SK-N-SH (cell line): ENCODE data around the gene UPF3A. TPM values are rescaled to one million over a fixed set of nuclear protein-coding genes. Genes with fewer than 3 reads are reported as not detected.

Experiments used
- CTCF ChIA-PET: fragments of 300-600, 350-600 bp; formaldehyde crosslinking; extraction: SDS; loops from one replicate; lab custom pipeline; 2021; lab: Yijun Ruan, JAX
- POLR2A ChIA-PET: fragments of 350-600 bp; sonication (Branson Sonifier 250); formaldehyde crosslinking; extraction: SDS; loops from one replicate; lab custom pipeline; 2020; ENCODE audit warnings: antibody characterized with exemption, inconsistent platforms; lab: Yijun Ruan, JAX
- DNase-seq: peaks from one replicate; pipeline ENCODE4 v3.0.0; 2012
- H2AFZ ChIP-seq: fragments of 200-600 bp; sonication (generic); 2 replicates; pipeline ENCODE4 v1.8.1; 2016; ENCODE audit warnings: antibody characterized with exemption, mild to moderate bottlenecking, low read depth
- H3F3A ChIP-seq: fragments of 200-600 bp; sonication (generic); replicated peaks from 2 replicates; pipeline ENCODE3; 2016; ENCODE audit warnings: antibody characterized with exemption, mild to moderate bottlenecking; ENCODE audit not compliant: insufficient read depth
- H3K27ac ChIP-seq, 2 experiments: fragments of 200-500 bp in 1 of 2; fragments of 200-600 bp in 1 of 2; sonication (Bioruptor generic) in 1 of 2; sonication (generic), shearing (Covaris generic) in 1 of 2; 2 replicates each; pipeline versions ENCODE4 v1.5.1 to v1.6.1; 2014 to 2016; ENCODE audit warnings: low read depth in 2 of 2, inconsistent platforms in 1 of 2, low read length in 1 of 2, mild to moderate bottlenecking in 1 of 2, mixed read lengths in 1 of 2
- H3K27me3 ChIP-seq: fragments of 200-600 bp; sonication (generic), shearing (Covaris generic); 2 replicates; pipeline ENCODE4 v1.6.1; 2016; ENCODE audit warnings: mixed run types; ENCODE audit not compliant: insufficient read depth
- H3K36me3 ChIP-seq, 2 experiments: fragments of 200-500 bp in 1 of 2; fragments of 200-600 bp in 1 of 2; sonication (Bioruptor generic) in 1 of 2; sonication (generic) in 1 of 2; replicated peaks in 1 of 2; 2 replicates each; pipeline versions ENCODE3 to v1.5.1; 2014 to 2016; ENCODE audit warnings: low read length in 1 of 2, mild to moderate bottlenecking in 1 of 2; ENCODE audit not compliant: insufficient read depth in 2 of 2, control insufficient read depth in 1 of 2
- H3K4me1 ChIP-seq, 2 experiments: fragments of 200-500 bp in 1 of 2; fragments of 200-600 bp in 1 of 2; sonication (Bioruptor generic) in 1 of 2; sonication (generic), shearing (Covaris generic) in 1 of 2; 2 replicates each; pipeline versions ENCODE4 v1.5.1 to v1.6.1; 2014 to 2016; ENCODE audit warnings: low read depth in 1 of 2, low read length in 1 of 2, mixed run types in 1 of 2; ENCODE audit not compliant: insufficient read depth in 2 of 2, control insufficient read depth in 1 of 2
- H3K4me2 ChIP-seq: fragments of 200-600 bp; sonication (generic), shearing (Covaris generic); 2 replicates; pipeline ENCODE4 v1.6.1; 2017; ENCODE audit warnings: mixed run types
- H3K4me3 ChIP-seq, 2 experiments: fragments of 200-500 bp in 1 of 2; fragments of 200-600 bp in 1 of 2; sonication (Bioruptor generic) in 1 of 2; sonication (generic), shearing (Covaris generic) in 1 of 2; 2 replicates each; pipeline versions ENCODE4 v1.5.1 to v1.8.1; 2014 to 2016; ENCODE audit warnings: low read depth in 2 of 2, inconsistent platforms in 1 of 2, low read length in 1 of 2, mild to moderate bottlenecking in 1 of 2, mixed read lengths in 1 of 2, moderate library complexity in 1 of 2
- H3K79me2 ChIP-seq: fragments of 200-600 bp; sonication (generic); 2 replicates; pipeline ENCODE4 v1.8.1; 2017; ENCODE audit warnings: mild to moderate bottlenecking; ENCODE audit not compliant: insufficient read depth
- H3K9ac ChIP-seq: fragments of 200-600 bp; sonication (generic); 2 replicates; pipeline ENCODE4 v1.6.1; 2017; ENCODE audit warnings: mixed run types
- H3K9me2 ChIP-seq: fragments of 200-600 bp; sonication (generic); 2 replicates; pipeline ENCODE4 v1.6.1; 2017; ENCODE audit warnings: mixed run types
- H3K9me3 ChIP-seq: fragments of 200-600 bp; sonication (generic); 2 replicates; pipeline ENCODE4 v1.6.1; 2017; ENCODE audit warnings: mixed run types, mild to moderate bottlenecking, moderate library complexity
- H4K20me1 ChIP-seq: fragments of 200-600 bp; sonication (generic); 2 replicates; pipeline ENCODE4 v1.6.1; 2017; ENCODE audit warnings: mild to moderate bottlenecking, mixed run types; ENCODE audit not compliant: insufficient read depth
- EZH2phosphoT487 ChIP-seq: fragments of 200-600 bp; sonication (generic); IDR thresholded peaks from 2 replicates; pipeline ENCODE4 v1.6.1; 2017; ENCODE audit warnings: low read depth, mixed run types, mild to moderate bottlenecking, antibody characterized with exemption, moderate library complexity, borderline replicate concordance
- FOSL2 ChIP-seq: IDR thresholded peaks from 2 replicates; pipeline ENCODE4 v1.4.0; 2012; ENCODE audit warnings: low read depth, mild to moderate bottlenecking, moderate library complexity, borderline replicate concordance
- FOXJ3 ChIP-seq: sonication (generic); formaldehyde crosslinking; IDR thresholded peaks from 2 replicates; pipeline ENCODE4 v1.5.1; 2020; ENCODE audit warnings: mild to moderate bottlenecking, missing genetic modification reagents
- FOXM1 ChIP-seq: IDR thresholded peaks from 2 replicates; pipeline ENCODE4 v1.4.0; 2012; ENCODE audit warnings: low read depth, mild to moderate bottlenecking
- GABPA ChIP-seq: IDR thresholded peaks from 2 replicates; pipeline ENCODE4 v1.4.0; 2012; ENCODE audit warnings: low read depth, mild to moderate bottlenecking
- GATA2 ChIP-seq: sonication (generic); formaldehyde crosslinking; IDR thresholded peaks from 2 replicates; pipeline ENCODE4 v1.5.0; 2020; ENCODE audit warnings: mild to moderate bottlenecking, missing genetic modification reagents
- MXI1 ChIP-seq: IDR thresholded peaks from 2 replicates; pipeline ENCODE4 v1.6.1; 2012; ENCODE audit warnings: mild to moderate bottlenecking, low read depth, low read length, improper control_type of control experiment
- NRF1 ChIP-seq: IDR thresholded peaks from 2 replicates; pipeline ENCODE4 v1.6.1; 2012; ENCODE audit warnings: low read depth, mild to moderate bottlenecking, low read length
- POLR2AphosphoS5 ChIP-seq: IDR thresholded peaks from 2 replicates; pipeline ENCODE4 v1.6.1; 2012; ENCODE audit warnings: low read depth, low read length
- REST ChIP-seq: IDR thresholded peaks from 2 replicates; pipeline ENCODE4 v1.6.1; 2012; ENCODE audit warnings: mild to moderate bottlenecking, low read depth, low read length, moderate library complexity
- TEAD4 ChIP-seq: IDR thresholded peaks from 2 replicates; pipeline ENCODE4 v1.4.0; 2012; ENCODE audit warnings: mild to moderate bottlenecking, borderline replicate concordance; ENCODE audit not compliant: insufficient read depth
- YY1 ChIP-seq: IDR thresholded peaks from 2 replicates; pipeline ENCODE4 v1.4.0; 2012; ENCODE audit warnings: low read depth, mild to moderate bottlenecking
- WGBS: methylation state at CpG from one replicate; pipeline ENCODE4 v1.1.6; 2017; ENCODE audit warnings: low lambda C conversion rate; 5-methylcytosine and 5-hydroxymethylcytosine counted together
- polyA plus RNA-seq, 3 experiments: library from polyadenylated mRNA; depleted of rRNA; stranded (reverse); fragments of >200 nt; gene quantifications; 2 replicates each; pipeline ENCODE4 v1.2.3, GENCODE V29; 2012
- TF ChIP-seq, protein P1 (sequence below): fragments of 150-350 bp; IDR thresholded peaks from 2 replicates; pipeline ENCODE4 v1.6.1; 2017; ENCODE audit warnings: antibody characterized with exemption, low read length, low read depth, borderline replicate concordance

Gene UPF3A
- polyA plus RNA-seq, 1 of the 3 experiments (the other 2 are of a cell fraction): 63.2 TPM

GRCh38 chr13:114288157-114288591 lies 6.8 kb downstream of the UPF3A start (continued):
- no peak for TF ChIP-seq GATA2 (CRISPR knock-in tag)
- no peak for TF ChIP-seq FOXM1
- TF ChIP-seq MXI1: no peak

GRCh38 chr13:114296448-114296847 lies 15.0 kb downstream of the UPF3A start:
- H3K27me3 ChIP-seq: no peaks in the 10 kb centered on the region
- peaks cover under 1% of the 10 kb centered on the region for H3F3A ChIP-seq
- WGBS: 85% methylated on average over 9 of the region's 10 CpGs
- POLR2A ChIA-PET: no interaction called here
- no peaks in the 10 kb centered on the region for H3K4me1 ChIP-seq
- no peaks in the 10 kb centered on the region for H3K9me2 ChIP-seq
- H3K36me3 ChIP-seq: peaks cover 40 to 53% of the 10 kb centered on the region in 2 experiments
- no peak overlapping the region for H3K27ac ChIP-seq
- H3K79me2 ChIP-seq: peaks cover 20% of the 10 kb centered on the region
- no peak for TF ChIP-seq FOXM1
- TF ChIP-seq, protein P1, sequence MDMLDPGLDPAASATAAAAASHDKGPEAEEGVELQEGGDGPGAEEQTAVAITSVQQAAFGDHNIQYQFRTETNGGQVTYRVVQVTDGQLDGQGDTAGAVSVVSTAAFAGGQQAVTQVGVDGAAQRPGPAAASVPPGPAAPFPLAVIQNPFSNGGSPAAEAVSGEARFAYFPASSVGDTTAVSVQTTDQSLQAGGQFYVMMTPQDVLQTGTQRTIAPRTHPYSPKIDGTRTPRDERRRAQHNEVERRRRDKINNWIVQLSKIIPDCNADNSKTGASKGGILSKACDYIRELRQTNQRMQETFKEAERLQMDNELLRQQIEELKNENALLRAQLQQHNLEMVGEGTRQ: no peak
- TF ChIP-seq FOXJ3 (CRISPR knock-in tag): no peak
- TF ChIP-seq NRF1: no peak
- TF ChIP-seq EZH2phosphoT487: no peak
- TF ChIP-seq TEAD4: no peak
- TF ChIP-seq YY1: no peak
- TF ChIP-seq REST: no peak
- TF ChIP-seq POLR2AphosphoS5: no peak
- TF ChIP-seq FOSL2: no peak
- no peak for TF ChIP-seq GABPA
- TF ChIP-seq, all 33 proteins: peak for 0
- H2AFZ ChIP-seq: no peak overlapping the region
- no peak overlapping the region for H3K4me3 ChIP-seq
- CTCF ChIA-PET: no interaction called here
- no peak for DNase-seq
- no peak overlapping the region for H3K9ac ChIP-seq
- no peak overlapping the region for H3K4me2 ChIP-seq
- no peaks in the 10 kb centered on the region for H4K20me1 ChIP-seq
- H3K9me3 ChIP-seq: no peaks in the 10 kb centered on the region
